Limb (tissue), 2 donors: ENCODE results near the gene HDAC3.
A peak's percentile ranks its signal among the peaks of the same experiment; 100 is the strongest.

Experiments used
- DNase-seq, 2 donors: peaks; one replicate each; pipeline ENCODE4 v3.0.0-alpha.2; 2016; ENCODE audit errors: extremely low spot score in 2 of 2

The HDAC3 gene

GRCh38 chr5:141657937-141658545 lies 21.4 kb upstream of the HDAC3 start:
- DNase-seq: no peak

GRCh38 chr5:141657404-141657803 lies 20.8 kb upstream of the HDAC3 start:
- no peak for DNase-seq

GRCh38 chr5:141656396-141656795 lies 19.7 kb upstream of the HDAC3 start:
- no peak for DNase-seq

GRCh38 chr5:141655020-141655419 lies 18.4 kb upstream of the HDAC3 start:
- DNase-seq: no peak

- DNase-seq: no peak
These were observed 17.6 kb upstream of the HDAC3 start for GRCh38 chr5:141654298-141654697.

GRCh38 chr5:141651728-141652105 lies 15.1 kb upstream of the HDAC3 start:
- no peak for DNase-seq

- DNase-seq: peak; percentile 70 to 89
These were observed 14.4 kb upstream of the HDAC3 start, which contains the start of gene FCHSD1 for GRCh38 chr5:141650851-141651727. FCHSD1 (minus strand) TSS chr5:141651418; CDS start chr5:141651368, 50 bp downstream.

- DNase-seq: no peak
These were observed 13.3 kb upstream of the HDAC3 start for GRCh38 chr5:141649972-141650371.

- no peak for DNase-seq
These were observed 12.5 kb upstream of the HDAC3 start for GRCh38 chr5:141649056-141649688.

GRCh38 chr5:141647851-141648250 lies 11.2 kb upstream of the HDAC3 start:
- no peak for DNase-seq

GRCh38 chr5:141647242-141647641 lies 10.6 kb upstream of the HDAC3 start:
- no peak for DNase-seq

GRCh38 chr5:141646026-141646425 lies 9.4 kb upstream of the HDAC3 start:
- no peak for DNase-seq

GRCh38 chr5:141641634-141642267 lies 5.1 kb upstream of the HDAC3 start:
- DNase-seq: no peak

- no peak for DNase-seq
These were observed 4.0 kb upstream of the HDAC3 start for GRCh38 chr5:141640698-141641097.

- DNase-seq: no peak
These were observed 3.4 kb upstream of the HDAC3 start for GRCh38 chr5:141640051-141640415.

- DNase-seq: no peak
These were observed 2.9 kb upstream of the HDAC3 start for GRCh38 chr5:141639357-141640050.

- no peak for DNase-seq
These were observed 2.1 kb upstream of the HDAC3 start for GRCh38 chr5:141638771-141639170.

- DNase-seq: peak; percentile 22 to 70
These were observed 1.2 kb upstream of the HDAC3 start for GRCh38 chr5:141637767-141638419.

GRCh38 chr5:141637123-141637766 lies 596 bp upstream of the HDAC3 start:
- DNase-seq: peak in 1 of 2 donors; percentile 61

- DNase-seq: no peak
These were observed 590 bp downstream of the HDAC3 start for GRCh38 chr5:141636106-141636412.

- DNase-seq: no peak
These were observed 1.0 kb downstream of the HDAC3 start for GRCh38 chr5:141635646-141636045.
